Fibroblast of the aortic adventitia (primary cell): ENCODE data around the gene PPARG. TPM values are rescaled to one million over a fixed set of nuclear protein-coding genes. Genes with fewer than 3 reads are reported as not detected.

ENCODE experiments used
- DNase-seq: peaks from one replicate; pipeline ENCODE4 v3.0.0-alpha.2; 2010; ENCODE audit warnings: low read depth
- H3K4me3 ChIP-seq: 2 replicates; pipeline ENCODE4 v1.5.1; 2011; ENCODE audit warnings: low read depth, mild to moderate bottlenecking, control low read depth, low read length, moderate library complexity
- total RNA-seq: library from RNA; depleted of rRNA; stranded (reverse); fragments of >200 nt; gene quantifications from 2 replicates; pipeline ENCODE4 v1.2.3, GENCODE V29; 2012; ENCODE audit warnings: low replicate concordance
- TF ChIP-seq, protein P1 (sequence below): IDR thresholded peaks from 2 replicates; pipeline ENCODE4 v1.5.1; 2011; ENCODE audit warnings: mild to moderate bottlenecking, low read length, control low read depth, inconsistent platforms; ENCODE audit not compliant: insufficient read depth

The PPARG gene
- total RNA-seq, 1 donor: 39.4 TPM

GRCh38 chr3:12405432-12406272, 116.8 kb downstream of the PPARG start:
- no peak overlapping the region for H3K4me3 ChIP-seq
- TF ChIP-seq, protein P1, sequence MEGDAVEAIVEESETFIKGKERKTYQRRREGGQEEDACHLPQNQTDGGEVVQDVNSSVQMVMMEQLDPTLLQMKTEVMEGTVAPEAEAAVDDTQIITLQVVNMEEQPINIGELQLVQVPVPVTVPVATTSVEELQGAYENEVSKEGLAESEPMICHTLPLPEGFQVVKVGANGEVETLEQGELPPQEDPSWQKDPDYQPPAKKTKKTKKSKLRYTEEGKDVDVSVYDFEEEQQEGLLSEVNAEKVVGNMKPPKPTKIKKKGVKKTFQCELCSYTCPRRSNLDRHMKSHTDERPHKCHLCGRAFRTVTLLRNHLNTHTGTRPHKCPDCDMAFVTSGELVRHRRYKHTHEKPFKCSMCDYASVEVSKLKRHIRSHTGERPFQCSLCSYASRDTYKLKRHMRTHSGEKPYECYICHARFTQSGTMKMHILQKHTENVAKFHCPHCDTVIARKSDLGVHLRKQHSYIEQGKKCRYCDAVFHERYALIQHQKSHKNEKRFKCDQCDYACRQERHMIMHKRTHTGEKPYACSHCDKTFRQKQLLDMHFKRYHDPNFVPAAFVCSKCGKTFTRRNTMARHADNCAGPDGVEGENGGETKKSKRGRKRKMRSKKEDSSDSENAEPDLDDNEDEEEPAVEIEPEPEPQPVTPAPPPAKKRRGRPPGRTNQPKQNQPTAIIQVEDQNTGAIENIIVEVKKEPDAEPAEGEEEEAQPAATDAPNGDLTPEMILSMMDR: no peak
- peak; percentile 94 for DNase-seq

DNA sequence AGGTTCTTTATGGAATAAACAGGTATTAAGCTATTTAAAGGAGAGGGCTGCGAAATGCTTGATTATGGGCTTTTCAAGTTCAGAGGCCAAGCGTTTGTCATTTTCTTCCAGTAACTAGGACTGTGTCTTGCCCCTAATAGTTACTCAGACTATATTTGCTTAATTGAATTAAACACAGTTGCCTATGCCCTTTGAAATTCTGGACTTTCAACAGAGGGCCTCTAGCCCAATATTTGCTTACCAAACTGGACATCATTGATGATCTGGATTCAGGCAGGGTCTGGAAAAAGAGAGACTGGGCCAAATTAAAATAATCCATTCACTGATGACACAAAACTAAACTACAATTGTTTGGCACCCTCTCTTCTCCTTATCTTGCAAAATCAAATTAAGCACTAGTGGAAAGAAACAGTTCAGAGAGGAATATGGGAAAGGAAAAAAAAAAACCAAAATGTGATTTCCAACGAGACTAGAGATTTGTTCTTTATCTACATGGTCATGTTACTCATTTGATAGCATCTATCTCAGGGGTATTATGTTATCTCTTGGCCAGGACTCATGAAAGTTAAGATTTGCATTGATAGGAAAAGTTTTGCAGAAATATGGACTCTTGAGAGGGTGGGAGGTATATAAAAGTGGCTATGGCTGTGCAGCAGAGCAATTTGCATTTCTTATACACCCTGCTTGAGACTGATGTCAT, 120.3 kb downstream of the PPARG start:
- H3K4me3 ChIP-seq: no peak overlapping the region
- TF ChIP-seq, protein P1: no peak
- DNase-seq: no peak

DNA sequence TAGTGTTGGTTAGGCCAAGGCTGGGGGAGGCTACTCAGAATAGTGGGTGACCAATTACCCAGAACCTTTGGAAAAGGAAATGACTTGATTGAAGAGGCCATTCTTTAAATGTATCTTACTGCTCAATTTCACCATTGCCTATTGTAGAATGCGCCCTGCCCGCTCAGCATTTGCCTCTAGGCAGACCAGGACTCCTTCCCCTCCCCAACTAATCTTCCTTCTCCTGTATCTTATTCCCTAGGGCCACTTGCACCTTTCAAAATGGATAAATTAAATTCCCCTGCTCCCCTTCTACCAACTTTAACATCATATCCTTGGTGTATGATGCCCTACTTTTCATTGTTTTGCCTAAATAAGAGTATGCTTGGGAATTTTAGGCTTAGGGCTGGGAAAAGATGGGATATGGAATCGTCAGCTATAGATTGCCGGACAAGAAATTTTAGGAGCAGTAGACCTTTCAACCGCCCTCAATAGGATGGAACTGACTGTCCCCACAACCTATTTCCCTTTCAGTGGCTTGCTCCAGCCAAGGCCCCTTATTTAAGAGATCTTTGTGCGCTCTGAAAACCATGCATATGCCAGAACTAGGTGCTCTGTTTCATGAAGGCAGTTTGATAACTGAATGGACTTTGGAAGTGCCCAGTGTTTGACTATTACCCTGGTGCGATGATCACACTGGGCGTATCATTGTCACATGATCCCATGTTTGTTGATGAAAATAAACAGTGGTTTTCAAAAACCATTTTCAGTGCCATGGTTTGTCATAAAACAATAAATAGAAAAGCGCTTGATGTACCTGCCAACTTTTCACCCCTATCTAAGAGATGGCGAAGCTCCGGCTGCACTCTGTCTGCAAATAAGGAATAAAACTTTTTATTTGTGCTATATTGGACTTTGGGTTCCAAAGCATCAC, 121.1 kb downstream of the PPARG start:
- H3K4me3 ChIP-seq: no peak overlapping the region
- TF ChIP-seq, protein P1: no peak
- no peak for DNase-seq

DNA sequence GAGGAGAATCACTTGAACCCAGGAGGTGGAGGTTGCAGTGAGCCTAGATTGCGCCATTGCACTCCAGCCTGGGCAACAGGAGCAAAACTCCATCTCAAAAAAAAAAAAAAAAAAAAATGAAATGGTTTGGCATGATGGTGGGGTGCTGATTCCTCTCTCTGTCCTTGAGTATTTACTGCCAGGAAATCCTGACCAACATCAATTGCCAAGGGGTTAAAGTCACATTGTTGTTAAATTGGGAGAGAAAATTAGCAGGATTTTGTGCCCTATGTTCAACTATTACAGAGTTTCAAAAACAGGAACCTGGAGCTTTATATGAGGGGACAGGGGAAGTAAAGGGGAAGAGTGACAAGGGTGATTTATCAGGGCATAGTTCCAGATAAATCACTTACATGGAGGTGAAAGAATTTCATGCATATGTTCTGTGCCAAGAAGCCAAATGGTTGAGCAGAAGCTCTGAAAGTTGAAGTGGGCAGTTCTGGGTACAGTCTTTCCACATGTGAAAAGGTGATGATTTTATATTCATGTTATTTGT, 124.9 kb downstream of the PPARG start:
- DNase-seq: no peak
- TF ChIP-seq, protein P1: no peak
- H3K4me3 ChIP-seq: no peak overlapping the region

DNA sequence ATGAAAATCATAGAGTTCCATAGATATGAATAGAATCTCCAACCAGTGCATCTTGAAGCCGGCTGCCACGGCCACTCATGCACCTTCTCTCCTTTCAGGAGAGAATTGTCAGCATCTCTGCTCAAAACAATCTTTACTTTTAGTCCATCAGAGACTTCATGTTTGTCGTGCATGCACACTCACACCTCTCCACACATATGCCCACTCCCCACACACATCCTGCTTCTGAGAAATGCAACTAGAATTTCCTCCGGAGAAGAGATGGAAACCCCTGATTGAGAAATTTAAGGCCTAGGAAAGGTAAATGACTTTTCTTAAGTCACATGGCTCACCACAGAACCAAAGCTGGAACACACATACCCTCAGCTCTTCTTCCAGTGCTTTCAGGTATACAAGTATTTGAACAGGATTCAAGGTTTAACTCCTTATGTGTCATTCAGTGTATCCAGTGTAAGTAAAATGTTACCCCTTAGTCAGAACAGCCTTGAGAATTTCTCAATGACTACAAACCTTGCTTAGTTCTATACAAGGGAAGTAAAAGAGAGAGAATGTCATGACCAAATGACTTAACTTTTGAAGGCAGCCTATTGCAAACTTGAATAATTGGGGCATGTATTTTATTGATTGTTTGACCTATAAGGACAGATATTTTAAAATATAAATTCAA, 126.3 kb downstream of the PPARG start:
- no peak overlapping the region for H3K4me3 ChIP-seq
- TF ChIP-seq, protein P1: no peak
- DNase-seq: no peak

DNA sequence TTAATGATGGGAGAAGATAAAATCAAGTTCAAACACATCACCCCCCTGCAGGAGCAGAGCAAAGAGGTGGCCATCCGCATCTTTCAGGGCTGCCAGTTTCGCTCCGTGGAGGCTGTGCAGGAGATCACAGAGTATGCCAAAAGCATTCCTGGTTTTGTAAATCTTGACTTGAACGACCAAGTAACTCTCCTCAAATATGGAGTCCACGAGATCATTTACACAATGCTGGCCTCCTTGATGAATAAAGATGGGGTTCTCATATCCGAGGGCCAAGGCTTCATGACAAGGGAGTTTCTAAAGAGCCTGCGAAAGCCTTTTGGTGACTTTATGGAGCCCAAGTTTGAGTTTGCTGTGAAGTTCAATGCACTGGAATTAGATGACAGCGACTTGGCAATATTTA, 127.9 kb downstream of the PPARG start:
- TF ChIP-seq, protein P1: no peak
- DNase-seq: no peak
- H3K4me3 ChIP-seq: no peak overlapping the region
